Caco-2 (cell line): Measurements from ENCODE around the gene GLI1. TPM values are rescaled to one million over a fixed set of nuclear protein-coding genes. Genes with fewer than 3 reads are reported as not detected.

Experiments used
- BruUV-seq: library from RNA; stranded (reverse); fragments of 400-500 nt; replicated peaks from 2 replicates; lab custom pipeline; 2021; lab: Mats Ljungman, UMichigan
- CTCF ChIA-PET: fragments of 300-600 bp; sonication (Branson Sonifier 250); formaldehyde crosslinking; loops from one replicate; lab custom pipeline; 2022; ENCODE audit warnings: antibody characterized with exemption; lab: Charles Lee
- POLR2A ChIA-PET: fragments of 300-600 bp; sonication (Branson Sonifier 250); formaldehyde crosslinking; loops from one replicate; lab custom pipeline; 2022; ENCODE audit warnings: antibody characterized with exemption; lab: Charles Lee
- DNase-seq, 2 experiments: peaks; one replicate each; pipeline versions ENCODE4 v3.0.0 to v3.0.0-alpha.2; 2020 to 2022
- H3K27me3 ChIP-seq: replicated peaks from 2 replicates; pipeline ENCODE4 v1.6.0; 2011; ENCODE audit warnings: low read length; ENCODE audit not compliant: control insufficient read depth, insufficient read depth
- H3K36me3 ChIP-seq: 2 replicates; pipeline ENCODE4 v1.5.1; 2011; ENCODE audit warnings: low read length; ENCODE audit not compliant: control insufficient read depth, insufficient read depth
- H3K4me1 ChIP-seq: fragments of 250-450 bp; sonication (Bioruptor Pico); 2 replicates; pipeline ENCODE4 v1.5.1; 2020; ENCODE audit warnings: mild to moderate bottlenecking
- H3K4me3 ChIP-seq: 2 replicates; pipeline ENCODE4 v1.5.1; 2011; ENCODE audit warnings: low read depth, mild to moderate bottlenecking, control low read depth, low read length
- H3K9me3 ChIP-seq: fragments of 250-450 bp; sonication (Bioruptor Pico); 2 replicates; pipeline ENCODE4 v1.5.1; 2020; ENCODE audit warnings: mild to moderate bottlenecking, moderate library complexity
- H3K27ac Mint-ChIP-seq: one replicate; pipeline ENCODE4 v1.8.0; 2022; ENCODE audit warnings: mixed read lengths; ENCODE audit not compliant: unreplicated experiment
- H3K27me3 Mint-ChIP-seq: one replicate; pipeline ENCODE4 v1.8.0; 2022; ENCODE audit warnings: mixed read lengths; ENCODE audit not compliant: insufficient read depth, unreplicated experiment
- H3K36me3 Mint-ChIP-seq: one replicate; pipeline ENCODE4 v1.8.0; 2022; ENCODE audit warnings: mild to moderate bottlenecking, mixed read lengths; ENCODE audit not compliant: insufficient read depth, unreplicated experiment
- H3K4me1 Mint-ChIP-seq: one replicate; pipeline ENCODE4 v1.8.0; 2022; ENCODE audit warnings: low read depth, mixed read lengths; ENCODE audit not compliant: unreplicated experiment
- H3K4me3 Mint-ChIP-seq: one replicate; pipeline ENCODE4 v1.8.0; 2022; ENCODE audit warnings: mild to moderate bottlenecking, moderate library complexity, mixed read lengths; ENCODE audit not compliant: unreplicated experiment
- H3K9me3 Mint-ChIP-seq: one replicate; pipeline ENCODE4 v1.8.0; 2022; ENCODE audit warnings: mixed read lengths; ENCODE audit not compliant: unreplicated experiment
- intact Hi-C: fragments of 100-400 bp; cut with micrococcal nuclease; formaldehyde crosslinking; loops from one replicate; pipeline ENCODE4 v1.10.0; 2022; ENCODE audit not compliant: unreplicated experiment
- total RNA-seq: library from RNA; stranded (reverse); gene quantifications from 2 replicates; pipeline ENCODE4 v1.2.3, GENCODE V29; 2022
- TF ChIP-seq, protein P1 (sequence below), 2 experiments: fragments of 200-600 bp in 1 of 2; IDR thresholded peaks; 1 replicate in 1 of 2; 2 replicates in 1 of 2; pipeline versions ENCODE4 v1.5.1 to v1.8.0; 2011 to 2022; ENCODE audit warnings: antibody characterized with exemption in 1 of 2, control low read depth in 1 of 2, inconsistent platforms in 1 of 2, low read depth in 1 of 2, low read length in 1 of 2, mild to moderate bottlenecking in 1 of 2, moderate library complexity in 1 of 2; ENCODE audit not compliant: insufficient read depth in 1 of 2, severe bottlenecking in 1 of 2, unreplicated experiment in 1 of 2

The GLI1 gene
- total RNA-seq, 1 experiment from 2014 or later: 0.48 TPM

GRCh38 chr12:57429473-57430111, 30.0 kb upstream of the GLI1 start:
- intact Hi-C loops: loop anchor here (2.0 kb wide), 1 partner anchor 61 kb away; no protein-coding TSS in a partner anchor
- POLR2A ChIA-PET: interaction anchor here (0.6 to 1.2 kb wide), 4 partner anchors 23 to 200 kb away, joined by 3 to 4 read pairs (median 3); partner anchors contain the start of gene SHMT2

GRCh38 chr12:57430112-57430930, 29.3 kb upstream of the GLI1 start:
- Histone ChIP-seq H3K27me3 (no peaks in the 10 kb centered on the region), H3K4me1 (peaks cover 9% of the 10 kb centered on the region), H3K36me3 (no peaks in the 10 kb centered on the region), H3K9me3 (no peaks in the 10 kb centered on the region), H3K4me3 (peak overlapping the region; percentile 49)
- no peaks in the 10 kb centered on the region for H3K27me3 Mint-ChIP-seq
- BruUV-seq: no TSS peak
- H3K27ac Mint-ChIP-seq: peak overlapping the region; percentile 96
- H3K9me3 Mint-ChIP-seq: no peaks in the 10 kb centered on the region
- POLR2A ChIA-PET: interaction anchor here (0.6 to 1.2 kb wide), 4 partner anchors 22 to 302 kb away, joined by 3 to 4 read pairs (median 4); partner anchors contain the start of gene SHMT2
- peaks cover 13% of the 10 kb centered on the region for H3K4me1 Mint-ChIP-seq
- H3K36me3 Mint-ChIP-seq: peaks cover 9% of the 10 kb centered on the region
- intact Hi-C loops: loop anchor here (2.0 kb wide), 1 partner anchor 62 kb away; no protein-coding TSS in a partner anchor
- H3K4me3 Mint-ChIP-seq: peak overlapping the region; percentile 81
- TF ChIP-seq, protein P1, sequence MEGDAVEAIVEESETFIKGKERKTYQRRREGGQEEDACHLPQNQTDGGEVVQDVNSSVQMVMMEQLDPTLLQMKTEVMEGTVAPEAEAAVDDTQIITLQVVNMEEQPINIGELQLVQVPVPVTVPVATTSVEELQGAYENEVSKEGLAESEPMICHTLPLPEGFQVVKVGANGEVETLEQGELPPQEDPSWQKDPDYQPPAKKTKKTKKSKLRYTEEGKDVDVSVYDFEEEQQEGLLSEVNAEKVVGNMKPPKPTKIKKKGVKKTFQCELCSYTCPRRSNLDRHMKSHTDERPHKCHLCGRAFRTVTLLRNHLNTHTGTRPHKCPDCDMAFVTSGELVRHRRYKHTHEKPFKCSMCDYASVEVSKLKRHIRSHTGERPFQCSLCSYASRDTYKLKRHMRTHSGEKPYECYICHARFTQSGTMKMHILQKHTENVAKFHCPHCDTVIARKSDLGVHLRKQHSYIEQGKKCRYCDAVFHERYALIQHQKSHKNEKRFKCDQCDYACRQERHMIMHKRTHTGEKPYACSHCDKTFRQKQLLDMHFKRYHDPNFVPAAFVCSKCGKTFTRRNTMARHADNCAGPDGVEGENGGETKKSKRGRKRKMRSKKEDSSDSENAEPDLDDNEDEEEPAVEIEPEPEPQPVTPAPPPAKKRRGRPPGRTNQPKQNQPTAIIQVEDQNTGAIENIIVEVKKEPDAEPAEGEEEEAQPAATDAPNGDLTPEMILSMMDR (IDR thresholded peaks at IDR 0.05; ENCODE audit: insufficient read depth in 1 of 2, low read depth in 1 of 2, low read length in 1 of 2, severe bottlenecking in 1 of 2, unreplicated experiment in 1 of 2): peak; percentile 17 to 19
- peak; percentile 57 to 86 for DNase-seq
- CTCF ChIA-PET: interaction anchor here (0.6 to 1.2 kb wide), 5 partner anchors 23 to 909 kb away, joined by 3 to 11 read pairs (median 8); partner anchors contain the start of genes INHBE and RBMS2

More at GRCh38 chr12:57429473-57430111, 30.0 kb upstream of the GLI1 start:
- peak overlapping the region; percentile 49 for H3K4me3 ChIP-seq
- no peaks in the 10 kb centered on the region for H3K27me3 ChIP-seq
- H3K27ac Mint-ChIP-seq: peak overlapping the region; percentile 96
- H3K9me3 ChIP-seq: no peaks in the 10 kb centered on the region
- peak overlapping the region; percentile 81 for H3K4me3 Mint-ChIP-seq
- H3K4me1 ChIP-seq: peaks cover 5% of the 10 kb centered on the region
- peaks cover 10% of the 10 kb centered on the region for H3K36me3 Mint-ChIP-seq
- no peaks in the 10 kb centered on the region for H3K9me3 Mint-ChIP-seq
- no peaks in the 10 kb centered on the region for H3K36me3 ChIP-seq
- BruUV-seq: TSS peak; percentile 90
- no peak for DNase-seq
- H3K4me1 Mint-ChIP-seq: peaks cover 11% of the 10 kb centered on the region
- no peaks in the 10 kb centered on the region for H3K27me3 Mint-ChIP-seq
- CTCF ChIA-PET: interaction anchor here (1.0 to 1.2 kb wide), 3 partner anchors 24 to 61 kb away, joined by 8 to 11 read pairs (median 8); partner anchors contain the start of gene INHBE
- TF ChIP-seq, protein P1 (IDR thresholded peaks at IDR 0.05; ENCODE audit: insufficient read depth in 1 of 2, low read depth in 1 of 2, low read length in 1 of 2, severe bottlenecking in 1 of 2, unreplicated experiment in 1 of 2): no peak
